Transverse colon (tissue), 3 donors: Measurements from ENCODE around the gene GCDH.

Source experiments
- EP300 ChIP-seq: sonication (generic); formaldehyde crosslinking; IDR thresholded peaks from one replicate; pipeline ENCODE4 v1.6.1; 2017; ENCODE audit warnings: antibody characterized with exemption, low read depth
- POLR2A ChIP-seq: fragments of 450-650 bp; IDR thresholded peaks from one replicate; pipeline ENCODE4 v1.6.1; 2016; ENCODE audit warnings: antibody characterized with exemption, mild to moderate bottlenecking, moderate library complexity
- TF ChIP-seq, protein P1 (sequence below), 5 experiments: fragments of 200-600 bp in 3 of 5; fragments of 450-650 bp in 2 of 5; sonication (generic) in 3 of 5; IDR thresholded peaks; 1 replicate in 2 of 5; 2 replicates in 3 of 5; pipeline ENCODE4 v1.5.1; 2016 to 2017; ENCODE audit warnings: antibody characterized with exemption in 5 of 5, inconsistent platforms in 3 of 5, mild to moderate bottlenecking in 2 of 5, moderate library complexity in 1 of 5

DNA sequence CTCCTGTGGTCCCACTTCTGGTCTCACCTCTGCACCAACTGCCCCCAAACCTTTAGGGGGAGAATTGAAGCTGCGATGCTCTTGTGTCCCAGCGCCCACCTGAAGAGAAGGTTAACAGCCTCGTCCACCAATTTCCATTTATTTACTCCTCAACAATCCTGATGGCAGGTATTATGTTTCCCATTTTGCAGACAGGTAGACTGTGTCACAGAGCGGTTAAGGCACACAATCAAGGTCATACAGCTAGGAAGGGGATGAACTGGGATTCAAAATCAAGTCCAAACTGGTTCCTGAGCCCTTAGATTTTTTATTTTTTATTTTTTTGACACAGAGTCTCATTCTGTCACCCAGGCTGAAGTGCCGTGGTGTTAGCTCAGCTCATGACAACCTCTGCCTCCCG is 15.9 kb upstream of the GCDH start:
- TF ChIP-seq, protein P1, sequence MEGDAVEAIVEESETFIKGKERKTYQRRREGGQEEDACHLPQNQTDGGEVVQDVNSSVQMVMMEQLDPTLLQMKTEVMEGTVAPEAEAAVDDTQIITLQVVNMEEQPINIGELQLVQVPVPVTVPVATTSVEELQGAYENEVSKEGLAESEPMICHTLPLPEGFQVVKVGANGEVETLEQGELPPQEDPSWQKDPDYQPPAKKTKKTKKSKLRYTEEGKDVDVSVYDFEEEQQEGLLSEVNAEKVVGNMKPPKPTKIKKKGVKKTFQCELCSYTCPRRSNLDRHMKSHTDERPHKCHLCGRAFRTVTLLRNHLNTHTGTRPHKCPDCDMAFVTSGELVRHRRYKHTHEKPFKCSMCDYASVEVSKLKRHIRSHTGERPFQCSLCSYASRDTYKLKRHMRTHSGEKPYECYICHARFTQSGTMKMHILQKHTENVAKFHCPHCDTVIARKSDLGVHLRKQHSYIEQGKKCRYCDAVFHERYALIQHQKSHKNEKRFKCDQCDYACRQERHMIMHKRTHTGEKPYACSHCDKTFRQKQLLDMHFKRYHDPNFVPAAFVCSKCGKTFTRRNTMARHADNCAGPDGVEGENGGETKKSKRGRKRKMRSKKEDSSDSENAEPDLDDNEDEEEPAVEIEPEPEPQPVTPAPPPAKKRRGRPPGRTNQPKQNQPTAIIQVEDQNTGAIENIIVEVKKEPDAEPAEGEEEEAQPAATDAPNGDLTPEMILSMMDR (IDR thresholded peaks at IDR 0.05), result no peak
- TF ChIP-seq POLR2A (no peak), EP300 (no peak)
